ENCODE data around the gene KLF11.
A peak's percentile ranks its signal among the peaks of the same experiment; 100 is the strongest.

The KLF11 gene

DNA sequence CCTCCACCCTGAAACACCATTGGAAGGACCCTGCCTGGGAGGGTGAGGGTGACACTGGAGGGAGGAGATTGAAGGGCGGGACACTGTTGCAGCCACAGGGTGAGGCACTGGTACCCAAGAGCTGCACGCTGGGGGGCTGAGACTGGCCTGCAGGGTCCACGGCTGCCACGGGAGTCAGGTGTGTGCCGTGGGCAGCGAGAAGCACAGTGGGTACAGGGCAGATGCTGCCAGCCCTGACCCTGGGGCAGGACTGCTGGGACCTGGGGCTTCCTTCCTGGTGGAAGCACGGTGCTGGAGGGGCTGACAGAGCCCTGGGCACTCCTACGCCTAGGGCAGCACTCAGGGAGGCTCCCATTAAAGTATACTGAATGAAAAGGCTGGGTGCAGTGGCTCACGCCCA, 20.2 kb downstream of the KLF11 start:
- DNase-seq (ENCODE audit: low spot score): no peak

GRCh38 chr2:10064932-10065772, 21.8 kb downstream of the KLF11 start:
- DNase-seq (ENCODE audit: low spot score): no peak

- DNase-seq (ENCODE audit: low spot score): no peak
Measured at GRCh38 chr2:10065773-10066055, 22.4 kb downstream of the KLF11 start.

GRCh38 chr2:10067330-10067729, 24.0 kb downstream of the KLF11 start:
- DNase-seq (ENCODE audit: low spot score): no peak

DNA sequence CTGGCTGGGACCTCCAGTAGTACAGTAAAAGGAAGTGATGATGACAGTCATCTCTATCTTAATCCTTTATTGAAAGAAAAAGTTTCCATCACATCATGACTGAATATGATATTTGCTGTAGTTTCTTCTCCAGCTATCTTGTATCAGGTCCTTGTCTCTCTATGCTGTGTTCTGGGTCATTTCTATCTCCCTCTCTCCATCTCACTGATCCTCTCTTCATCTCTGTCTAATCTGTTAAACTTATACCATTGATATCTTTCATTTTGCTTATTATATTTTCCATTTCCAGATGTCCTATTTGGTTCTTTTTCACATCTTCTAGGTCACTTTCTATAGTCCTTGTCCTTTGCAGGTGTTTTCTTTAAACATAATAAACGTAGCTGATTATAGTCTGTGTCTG, 24.5 kb downstream of the KLF11 start:
- no peak for DNase-seq (ENCODE audit: low spot score)

GRCh38 chr2:10071176-10071575, 27.8 kb downstream of the KLF11 start:
- no peak for DNase-seq (ENCODE audit: low spot score)

DNA sequence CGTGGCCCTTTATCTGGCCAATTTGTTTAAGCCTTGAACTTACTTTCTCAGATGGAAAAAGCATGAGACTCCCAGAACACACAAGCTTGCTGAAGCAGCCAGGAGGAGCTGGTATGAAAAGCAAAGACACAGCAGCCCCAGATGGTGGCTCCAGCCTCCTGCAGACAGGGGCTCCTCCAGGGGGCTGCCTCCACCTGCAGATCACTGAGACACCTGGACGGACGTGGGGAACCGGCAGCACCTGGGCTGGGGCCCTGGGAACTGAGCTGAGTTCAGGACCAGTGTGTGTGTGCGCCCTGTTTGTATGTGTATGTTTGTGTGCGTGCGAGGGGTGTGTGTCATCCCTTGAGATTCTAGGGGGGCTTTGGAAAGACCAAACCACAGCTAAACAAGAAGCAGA, 28.2 kb downstream of the KLF11 start:
- no peak for DNase-seq (ENCODE audit: low spot score)

DNA sequence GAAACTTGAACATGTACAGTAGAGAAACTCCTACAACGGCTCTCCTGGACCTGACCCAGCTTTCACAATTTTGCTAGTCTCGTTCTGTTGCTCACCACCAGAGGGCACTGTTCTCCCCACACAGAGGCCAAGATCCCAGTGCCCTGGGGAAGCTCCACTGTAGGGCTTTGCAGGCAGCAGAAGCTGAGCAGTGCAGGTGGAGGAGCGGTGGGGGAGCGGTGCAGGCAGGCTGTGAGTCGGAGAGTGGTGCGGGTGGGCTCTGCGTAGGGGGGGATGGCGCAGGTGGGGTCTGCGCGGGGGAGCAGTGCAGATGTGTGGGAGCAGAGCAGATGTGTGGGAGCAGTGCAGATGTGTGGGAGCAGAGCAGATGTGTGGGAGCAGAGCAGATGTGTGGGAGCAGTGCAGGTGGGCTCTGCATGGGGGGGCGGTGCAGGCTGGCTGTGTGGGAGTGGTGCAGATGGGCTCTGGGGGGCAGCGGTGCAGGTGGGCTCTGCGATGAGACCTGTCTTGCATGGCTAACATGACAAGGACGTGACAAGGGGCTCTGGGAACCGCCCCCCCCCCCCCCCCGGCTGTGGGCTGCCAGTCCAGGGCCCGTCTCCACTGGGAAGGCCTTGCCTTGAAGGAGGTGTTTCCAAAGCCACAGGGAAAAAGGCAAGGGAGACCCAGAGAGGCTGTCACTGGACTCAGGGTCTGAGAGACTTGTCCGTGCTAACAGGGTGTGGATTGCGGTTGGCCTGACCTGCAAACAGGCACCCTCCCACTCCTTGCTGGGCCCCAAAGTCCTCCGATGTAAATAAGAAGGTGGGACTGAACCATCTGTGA, 29.5 kb downstream of the KLF11 start:
- DNase-seq (ENCODE audit: low spot score): peak; percentile 89

DNA sequence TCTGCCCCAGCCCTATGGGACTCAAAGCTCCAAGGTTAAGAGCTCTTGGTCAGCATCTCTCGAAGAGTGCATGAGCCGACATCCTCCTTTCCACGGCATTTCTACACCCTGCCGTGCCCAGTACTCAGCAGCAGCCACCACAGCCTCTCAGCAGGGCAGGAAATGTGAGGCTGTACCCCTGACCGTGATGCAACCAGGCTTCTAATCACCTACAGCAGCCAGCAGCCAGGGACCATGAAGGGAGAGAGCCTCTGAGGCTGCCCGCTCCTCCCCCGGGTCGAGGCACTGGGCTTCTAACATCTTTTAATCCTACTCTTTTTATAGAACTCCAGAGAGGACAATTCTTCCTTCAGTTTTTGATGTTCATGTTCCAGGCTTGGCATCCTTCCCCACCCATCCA, 30.4 kb downstream of the KLF11 start:
- no peak for DNase-seq (ENCODE audit: low spot score)

DNA sequence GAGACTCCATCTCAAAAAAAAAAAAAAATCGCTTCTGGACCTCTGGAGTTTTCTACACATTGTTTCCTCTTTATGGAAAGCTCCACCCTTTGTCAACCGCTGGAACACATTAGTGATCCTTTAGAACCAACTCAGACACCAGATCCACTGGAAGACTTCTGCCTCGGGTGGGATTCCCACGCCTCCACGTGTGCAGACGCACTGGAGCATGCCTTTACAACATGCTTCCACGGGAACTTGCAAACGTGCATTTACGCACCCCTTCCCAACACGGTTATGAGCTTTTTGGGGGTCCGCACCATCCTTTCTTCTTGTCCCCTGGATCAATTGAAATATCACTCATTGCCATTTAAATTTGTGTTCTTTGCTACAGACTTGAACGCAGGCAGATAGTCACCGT, 31.8 kb downstream of the KLF11 start:
- DNase-seq (ENCODE audit: low spot score): no peak

GRCh38 chr2:10075571-10076209, 32.3 kb downstream of the KLF11 start:
- no peak for DNase-seq (ENCODE audit: low spot score)

DNA sequence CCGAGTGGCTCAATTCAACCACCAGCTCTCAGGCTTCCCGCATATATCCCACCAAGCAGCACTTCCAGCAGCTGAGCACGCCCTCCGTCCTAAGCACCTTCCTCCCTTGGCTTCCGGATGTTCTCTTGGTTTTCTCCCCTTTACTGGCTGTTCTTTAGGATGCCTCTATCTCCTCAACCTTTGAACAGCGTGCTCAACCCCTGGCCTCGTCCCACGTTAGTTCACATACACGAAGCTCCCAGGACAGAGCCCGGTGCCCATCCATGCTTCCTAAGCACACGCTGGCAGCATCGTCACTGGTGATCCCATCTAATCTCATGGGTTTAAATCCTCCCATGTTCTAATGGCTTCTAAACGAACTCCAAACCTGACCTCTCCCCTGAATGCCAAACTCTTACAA, 33.2 kb downstream of the KLF11 start:
- no peak for DNase-seq (ENCODE audit: low spot score)

DNA sequence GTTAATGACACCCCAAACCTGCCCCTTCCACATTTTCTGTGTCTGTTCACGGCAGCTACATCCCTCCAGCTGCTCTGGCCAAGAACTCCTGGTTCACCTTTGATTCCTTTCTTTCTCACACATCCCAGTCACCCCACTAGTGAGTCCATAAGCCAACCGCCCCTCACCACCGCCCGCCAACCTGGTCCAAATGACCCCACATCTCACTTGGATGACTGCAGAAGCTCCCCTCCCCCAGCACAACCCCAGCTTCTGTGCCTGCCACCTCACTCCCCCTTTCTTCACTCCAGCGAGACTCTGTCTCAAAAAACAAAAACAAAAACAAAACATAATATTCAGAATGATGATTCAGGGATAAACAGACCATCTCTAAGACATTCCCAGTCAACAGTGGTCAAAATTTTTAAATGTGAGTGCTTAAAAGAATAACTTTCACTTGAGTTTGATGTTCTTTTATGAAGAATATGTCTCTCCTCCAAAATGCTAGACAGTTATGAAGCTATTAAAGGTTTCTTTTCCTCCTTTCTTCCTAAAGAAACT, 33.7 kb downstream of the KLF11 start:
- no peak for DNase-seq (ENCODE audit: low spot score)

DNA sequence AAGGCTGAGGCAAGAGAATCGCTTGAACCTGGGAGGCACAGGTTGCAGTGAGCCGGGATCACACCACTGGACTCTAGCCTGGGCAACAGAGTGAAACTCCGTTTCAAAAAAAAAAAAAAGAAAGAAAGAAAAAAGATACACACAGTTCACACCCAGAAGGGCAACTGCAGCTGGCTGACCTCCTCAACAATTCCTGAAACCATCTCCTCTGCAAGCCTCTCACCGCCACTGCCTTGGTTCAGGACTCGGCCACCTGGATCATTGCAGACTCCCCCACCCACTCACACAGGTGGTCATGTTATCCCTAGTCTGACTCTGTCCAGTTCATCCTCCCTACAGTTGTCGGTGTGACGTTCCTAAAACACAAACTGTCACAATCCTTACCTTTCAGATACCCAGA, 34.7 kb downstream of the KLF11 start:
- DNase-seq (ENCODE audit: low spot score): no peak

DNA sequence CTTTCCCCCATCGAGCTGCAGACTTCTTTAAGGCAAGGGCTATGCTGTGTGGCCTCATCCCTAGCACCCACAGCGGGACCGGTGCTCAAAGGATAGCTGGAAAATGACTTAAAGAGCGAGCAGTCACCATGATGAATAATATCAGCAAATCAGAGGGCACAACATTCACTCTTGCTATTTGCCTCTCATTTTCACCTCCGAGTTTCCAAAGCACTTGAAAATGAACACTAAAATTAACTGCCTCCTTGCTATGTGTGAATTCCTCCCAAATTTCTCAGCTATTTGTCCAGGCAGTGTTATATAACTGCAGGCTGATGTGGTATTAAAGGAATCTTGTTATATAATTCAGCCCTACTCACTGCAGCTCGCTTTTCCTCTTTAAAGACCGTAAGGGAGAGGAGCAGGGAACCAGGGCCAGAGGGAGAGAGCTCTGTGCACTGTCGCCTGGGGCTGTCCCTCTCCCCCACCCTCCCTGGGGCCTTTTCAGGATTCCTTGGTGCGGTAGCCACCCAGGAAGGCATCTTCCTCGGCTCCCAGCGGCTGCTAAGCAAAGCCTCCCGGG, 35.4 kb downstream of the KLF11 start:
- DNase-seq (ENCODE audit: low spot score): no peak

DNA sequence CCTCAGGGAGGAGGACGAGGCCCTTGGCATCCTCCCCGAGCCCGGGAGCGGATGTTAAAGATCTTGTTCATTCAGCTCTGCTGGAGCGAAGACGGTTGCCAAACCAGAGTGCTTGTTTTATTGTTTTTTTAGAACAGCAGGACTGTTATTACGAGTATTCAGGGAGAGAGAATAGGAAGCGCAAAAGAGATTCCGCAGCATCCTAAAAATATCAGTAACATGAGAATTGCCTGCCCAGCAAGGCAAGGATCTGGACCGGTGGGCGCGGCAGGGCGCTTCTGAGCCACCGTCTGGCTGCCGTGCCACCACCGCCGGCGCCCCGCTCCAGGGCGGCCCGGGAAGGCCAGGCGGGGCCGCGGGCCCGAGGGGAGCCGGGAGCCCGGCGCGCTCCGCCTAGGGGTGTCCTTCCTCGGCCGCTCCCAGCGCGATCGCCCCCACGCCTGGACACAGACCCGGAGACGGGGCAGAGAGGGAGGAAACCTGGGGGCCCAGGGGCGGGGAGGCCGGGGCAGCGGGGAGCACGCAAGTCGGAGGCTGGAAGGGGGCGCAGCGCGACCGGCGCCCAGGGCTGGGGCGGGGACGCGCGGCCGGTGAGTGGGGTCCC, 36.0 kb downstream of the KLF11 start:
- DNase-seq (ENCODE audit: low spot score): no peak

DNA sequence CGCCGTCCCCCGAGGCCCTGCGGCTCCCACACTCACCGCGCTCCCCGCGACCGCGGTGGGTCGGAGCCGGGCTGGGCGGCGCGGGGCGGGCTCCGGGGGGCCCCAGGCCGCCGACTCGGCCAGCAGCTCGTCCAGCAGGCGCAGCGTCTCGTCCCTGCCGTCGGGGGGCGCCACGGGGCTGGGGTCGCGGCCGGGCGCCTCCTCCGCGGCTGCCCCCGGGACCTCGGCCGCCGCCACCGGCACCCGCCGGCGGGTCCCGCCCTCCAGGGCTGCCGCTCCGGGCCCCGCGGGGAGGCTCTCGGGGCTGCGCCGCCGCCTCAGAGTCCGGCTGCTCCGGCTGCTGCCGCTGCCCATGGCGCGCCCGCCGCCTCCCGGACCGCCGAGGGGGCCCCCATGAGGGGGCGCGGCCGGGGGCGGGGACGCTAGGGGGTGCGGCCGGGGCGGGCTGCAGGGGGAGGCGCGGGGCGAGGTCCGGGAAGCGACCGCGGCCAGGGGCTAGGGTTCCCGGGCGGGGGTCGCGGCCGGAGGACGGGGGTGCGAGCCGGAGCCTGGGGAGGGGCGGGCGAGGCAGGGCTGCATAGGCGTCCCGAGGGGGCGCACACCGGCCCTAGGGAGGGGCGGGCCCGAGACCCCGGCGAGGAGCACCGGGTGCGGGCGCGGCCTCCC, 36.7 kb downstream of the KLF11 start, which contains the start of gene CYS1:
CYS1 (minus strand) TSS at position 542 of the 666 bp plus-strand sequence; CDS start at position 354, 188 bp downstream.
- DNase-seq (ENCODE audit: low spot score): no peak

GRCh38 chr2:10080536-10081304, 37.4 kb downstream of the KLF11 start:
- no peak for DNase-seq (ENCODE audit: low spot score)

DNA sequence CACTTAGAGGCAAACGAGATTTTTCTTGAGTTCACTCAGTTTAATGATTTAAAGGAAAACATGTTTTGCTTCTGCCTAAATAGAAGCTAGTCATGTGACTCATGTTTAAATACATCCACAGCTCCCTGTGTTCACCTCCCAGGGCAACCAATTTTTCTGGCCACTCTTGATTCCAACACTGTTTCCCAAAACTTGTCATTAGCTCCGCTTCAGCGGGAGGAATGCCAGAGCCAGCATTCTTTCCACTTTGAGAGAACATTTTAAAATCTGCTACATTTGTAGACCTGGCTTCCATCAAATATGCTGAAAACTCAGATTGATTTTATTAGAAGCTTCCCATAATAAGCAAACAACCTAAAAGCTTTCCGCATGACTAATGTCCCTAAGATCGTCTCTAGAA, 39.7 kb downstream of the KLF11 start:
- DNase-seq (ENCODE audit: low spot score): no peak

GRCh38 chr2:10083692-10084211, 40.4 kb downstream of the KLF11 start:
- no peak for DNase-seq (ENCODE audit: low spot score)
